HEK293 (cell line): Measurements from ENCODE around the gene METTL26.

Experiments used
- BCL11B ChIP-seq: fragments of 450-650 bp; formaldehyde crosslinking; IDR thresholded peaks from 2 replicates; pipeline ENCODE4 v1.5.1; 2016; ENCODE audit warnings: low read depth, missing biosample characterization, missing genetic modification characterization
- EGR2 ChIP-seq: fragments of 450-650 bp; formaldehyde crosslinking; IDR thresholded peaks from 2 replicates; pipeline ENCODE4 v1.5.1; 2016; ENCODE audit warnings: low read depth, missing biosample characterization, missing genetic modification characterization
- GLI2 ChIP-seq: fragments of 450-650 bp; formaldehyde crosslinking; IDR thresholded peaks from 2 replicates; pipeline ENCODE4; 2017; ENCODE audit warnings: missing biosample characterization, missing genetic modification characterization, low read depth, borderline replicate concordance
- KLF1 ChIP-seq: fragments of 450-650 bp; formaldehyde crosslinking; IDR thresholded peaks from 2 replicates; pipeline ENCODE4 v1.5.1; 2016; ENCODE audit warnings: missing biosample characterization, missing genetic modification characterization
- SP2 ChIP-seq: fragments of 450-650 bp; formaldehyde crosslinking; IDR thresholded peaks from 2 replicates; pipeline ENCODE4 v1.5.1; 2016; ENCODE audit warnings: missing biosample characterization, missing genetic modification characterization
- SP3 ChIP-seq: fragments of 450-650 bp; formaldehyde crosslinking; IDR thresholded peaks from 2 replicates; pipeline ENCODE4 v1.5.1; 2016; ENCODE audit warnings: missing biosample characterization, missing genetic modification characterization
- SP7 ChIP-seq: fragments of 450-650 bp; formaldehyde crosslinking; IDR thresholded peaks from 2 replicates; pipeline ENCODE4 v1.5.1; 2016; ENCODE audit warnings: missing biosample characterization, missing genetic modification characterization
- YY1 ChIP-seq: fragments of 450-650 bp; formaldehyde crosslinking; IDR thresholded peaks from 2 replicates; pipeline ENCODE4 v1.5.1; 2018; ENCODE audit warnings: missing biosample characterization, missing genetic modification characterization
- YY2 ChIP-seq: fragments of 450-650 bp; formaldehyde crosslinking; IDR thresholded peaks from 2 replicates; pipeline ENCODE4 v1.5.1; 2016; ENCODE audit warnings: missing biosample characterization, missing genetic modification characterization
- ZBTB17 ChIP-seq: fragments of 450-650 bp; formaldehyde crosslinking; IDR thresholded peaks from 2 replicates; pipeline ENCODE4 v1.5.1; 2016; ENCODE audit warnings: missing biosample characterization, missing genetic modification characterization
- ZBTB20 ChIP-seq: fragments of 450-650 bp; formaldehyde crosslinking; IDR thresholded peaks from 2 replicates; pipeline ENCODE4 v1.5.1; 2016; ENCODE audit warnings: missing biosample characterization, missing genetic modification characterization
- ZBTB6 ChIP-seq: fragments of 450-650 bp; formaldehyde crosslinking; IDR thresholded peaks from 2 replicates; pipeline ENCODE4 v1.5.1; 2017; ENCODE audit warnings: missing biosample characterization, missing genetic modification characterization
- ZBTB7A ChIP-seq: fragments of 450-650 bp; formaldehyde crosslinking; IDR thresholded peaks from 2 replicates; pipeline ENCODE4 v1.5.1; 2016; ENCODE audit warnings: low read depth, missing biosample characterization, missing genetic modification characterization
- ZEB2 ChIP-seq: fragments of 450-650 bp; formaldehyde crosslinking; IDR thresholded peaks from 2 replicates; pipeline ENCODE4 v1.5.1; 2016; ENCODE audit warnings: missing biosample characterization, missing genetic modification characterization
- ZIC2 ChIP-seq: fragments of 450-650 bp; formaldehyde crosslinking; IDR thresholded peaks from 2 replicates; pipeline ENCODE4 v1.5.1; 2016; ENCODE audit warnings: missing biosample characterization, missing genetic modification characterization
- ZNF148 ChIP-seq: fragments of 450-650 bp; formaldehyde crosslinking; IDR thresholded peaks from 2 replicates; pipeline ENCODE4 v1.5.0; 2017; ENCODE audit warnings: missing biosample characterization, missing genetic modification characterization, borderline replicate concordance
- ZNF19 ChIP-seq: fragments of 450-650 bp; formaldehyde crosslinking; IDR thresholded peaks from 2 replicates; pipeline ENCODE4; 2016; ENCODE audit warnings: missing biosample characterization, missing genetic modification characterization, low read depth
- ZNF221 ChIP-seq: fragments of 450-650 bp; formaldehyde crosslinking; IDR thresholded peaks from 2 replicates; pipeline ENCODE4 v1.5.1; 2017; ENCODE audit warnings: missing biosample characterization, missing genetic modification characterization, borderline replicate concordance
- ZNF266 ChIP-seq: fragments of 450-650 bp; formaldehyde crosslinking; IDR thresholded peaks from 2 replicates; pipeline ENCODE4 v1.5.1; 2016; ENCODE audit warnings: missing biosample characterization, missing genetic modification characterization, low read depth
- ZNF292 ChIP-seq: fragments of 450-650 bp; formaldehyde crosslinking; IDR thresholded peaks from 2 replicates; pipeline ENCODE4 v1.5.1; 2016; ENCODE audit warnings: low read depth, missing biosample characterization, missing genetic modification characterization, borderline replicate concordance
- ZNF324 ChIP-seq: fragments of 450-650 bp; formaldehyde crosslinking; IDR thresholded peaks from 2 replicates; pipeline ENCODE4 v1.5.1; 2016; ENCODE audit warnings: missing biosample characterization, missing genetic modification characterization
- ZNF394 ChIP-seq: fragments of 450-650 bp; formaldehyde crosslinking; IDR thresholded peaks from 2 replicates; pipeline ENCODE4 v1.5.1; 2016; ENCODE audit warnings: missing biosample characterization, missing genetic modification characterization, mild to moderate bottlenecking, moderate library complexity, borderline replicate concordance
- ZNF426 ChIP-seq: fragments of 450-650 bp; formaldehyde crosslinking; IDR thresholded peaks from 2 replicates; pipeline ENCODE4 v1.5.1; 2017; ENCODE audit warnings: missing biosample characterization, missing genetic modification characterization, mild to moderate bottlenecking, inconsistent platforms, moderate library complexity
- ZNF473 ChIP-seq: fragments of 450-650 bp; formaldehyde crosslinking; IDR thresholded peaks from 2 replicates; pipeline ENCODE4 v1.5.1; 2017; ENCODE audit warnings: missing biosample characterization, missing genetic modification characterization
- ZNF48 ChIP-seq: fragments of 450-650 bp; formaldehyde crosslinking; IDR thresholded peaks from 2 replicates; pipeline ENCODE4 v1.5.1; 2016; ENCODE audit warnings: missing biosample characterization, missing genetic modification characterization
- ZNF549 ChIP-seq: fragments of 450-650 bp; IDR thresholded peaks from 2 replicates; pipeline ENCODE4 v1.5.1; 2018; ENCODE audit warnings: missing biosample characterization, missing genetic modification characterization, mild to moderate bottlenecking, inconsistent platforms, moderate library complexity
- ZNF670 ChIP-seq: fragments of 450-650 bp; formaldehyde crosslinking; IDR thresholded peaks from 2 replicates; pipeline ENCODE4 v1.5.1; 2016; ENCODE audit warnings: missing biosample characterization, missing genetic modification characterization, low read depth
- ZNF785 ChIP-seq: fragments of 450-650 bp; formaldehyde crosslinking; IDR thresholded peaks from 2 replicates; pipeline ENCODE4 v1.5.1; 2016; ENCODE audit warnings: missing biosample characterization, missing genetic modification characterization
- ZNF792 ChIP-seq: fragments of 450-650 bp; formaldehyde crosslinking; IDR thresholded peaks from 2 replicates; pipeline ENCODE4 v1.5.1; 2016; ENCODE audit warnings: missing biosample characterization, missing genetic modification characterization
- ZNF837 ChIP-seq: fragments of 450-650 bp; formaldehyde crosslinking; IDR thresholded peaks from 2 replicates; pipeline ENCODE4 v1.5.1; 2016; ENCODE audit warnings: missing biosample characterization, missing genetic modification characterization
- TF ChIP-seq, protein P1 (sequence below): fragments of 450-650 bp; formaldehyde crosslinking; IDR thresholded peaks from 2 replicates; pipeline ENCODE4 v1.5.1; 2016; ENCODE audit warnings: missing biosample characterization, missing genetic modification characterization
- TF ChIP-seq, protein P2 (sequence below): fragments of 450-650 bp; formaldehyde crosslinking; IDR thresholded peaks from 2 replicates; pipeline ENCODE4 v1.5.1; 2016; ENCODE audit warnings: missing biosample characterization, missing genetic modification characterization
- TF ChIP-seq, protein P3 (sequence below): fragments of 450-650 bp; formaldehyde crosslinking; IDR thresholded peaks from 2 replicates; pipeline ENCODE4 v1.5.1; 2016; ENCODE audit warnings: missing biosample characterization, missing genetic modification characterization

The METTL26 gene

DNA sequence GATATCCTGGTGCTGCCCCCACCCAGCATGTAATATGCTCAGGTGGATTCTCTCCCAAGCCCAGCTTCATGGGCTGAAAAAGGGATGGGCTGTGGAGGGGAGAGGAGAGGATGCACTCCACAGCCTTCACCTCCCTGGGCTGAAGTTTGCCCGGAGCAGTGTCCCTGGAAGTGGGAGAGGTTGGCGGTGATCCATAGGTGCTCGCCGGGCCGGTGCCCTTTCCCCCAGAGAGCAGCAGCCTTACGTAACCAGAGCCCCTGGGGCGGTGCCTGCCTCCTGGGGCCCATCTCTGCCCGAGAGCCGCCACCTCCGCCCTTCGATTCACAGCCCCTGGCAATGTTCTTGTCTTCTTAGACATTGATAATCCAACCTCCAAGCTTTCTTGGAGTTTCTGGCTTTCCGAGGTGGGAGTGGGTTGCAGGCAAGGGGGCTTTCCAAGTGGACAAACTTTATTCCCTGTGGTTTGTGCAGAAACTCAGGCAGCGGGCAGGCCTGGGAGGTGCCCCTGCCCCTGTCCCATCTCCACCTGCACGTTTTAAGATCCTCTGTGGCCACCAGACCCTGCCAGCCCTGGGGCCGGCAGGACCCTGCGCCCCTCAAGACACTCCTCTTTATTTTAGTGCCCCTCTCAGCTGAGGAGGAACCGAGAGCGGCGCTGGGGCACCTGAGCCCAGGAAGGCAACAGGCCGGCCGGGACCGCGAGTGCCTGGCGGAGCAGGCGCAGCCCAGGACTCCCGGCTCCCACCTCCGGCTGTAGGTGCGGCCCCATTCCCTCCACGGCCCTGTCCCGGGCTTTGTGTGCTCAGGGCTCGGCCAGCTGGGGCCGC, 10.0 kb upstream of the METTL26 start (continued):
- TF ChIP-seq, protein P1, sequence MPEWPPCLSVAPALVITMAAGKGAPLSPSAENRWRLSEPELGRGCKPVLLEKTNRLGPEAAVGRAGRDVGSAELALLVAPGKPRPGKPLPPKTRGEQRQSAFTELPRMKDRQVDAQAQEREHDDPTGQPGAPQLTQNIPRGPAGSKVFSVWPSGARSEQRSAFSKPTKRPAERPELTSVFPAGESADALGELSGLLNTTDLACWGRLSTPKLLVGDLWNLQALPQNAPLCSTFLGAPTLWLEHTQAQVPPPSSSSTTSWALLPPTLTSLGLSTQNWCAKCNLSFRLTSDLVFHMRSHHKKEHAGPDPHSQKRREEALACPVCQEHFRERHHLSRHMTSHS (tag by site-specific recombination), result no peak
- TF ChIP-seq ZNF48 (tag by site-specific recombination) (no peak), YY1 (tag by site-specific recombination) (no peak), BCL11B (tag by site-specific recombination) (no peak), ZBTB20 (tag by site-specific recombination) (peak; percentile 19; the same call in 1 of the 2 replicates), YY2 (tag by site-specific recombination) (no peak), KLF1 (tag by site-specific recombination) (peak; percentile 79; the same call in 1 of the 2 replicates), ZNF670 (tag by site-specific recombination) (no peak), SP7 (tag by site-specific recombination) (0 out of 2 replicates have a peak, but pooled peaks have one; percentile 19), ZNF549 (tag by site-specific recombination) (no peak), ZNF221 (tag by site-specific recombination) (no peak), ZEB2 (tag by site-specific recombination) (no peak), ZNF785 (no peak), ZNF292 (tag by site-specific recombination) (no peak), ZNF148 (no peak), ZNF394 (tag by site-specific recombination) (no peak), ZIC2 (peak; percentile 68), ZNF266 (no peak), ZBTB6 (no peak), ZNF473 (tag by site-specific recombination) (no peak), ZNF837 (tag by site-specific recombination) (no peak), ZNF792 (tag by site-specific recombination) (no peak), EGR2 (tag by site-specific recombination) (no peak), ZBTB17 (peak; percentile 74), ZBTB7A (tag by site-specific recombination) (no peak), SP3 (tag by site-specific recombination) (no peak), SP2 (tag by site-specific recombination) (0 out of 2 replicates have a peak, but pooled peaks have one; percentile 13), ZNF324 (no peak), GLI2 (tag by site-specific recombination) (no peak), ZNF426 (tag by site-specific recombination) (no peak), ZNF19 (no peak)
- TF ChIP-seq, protein P2, sequence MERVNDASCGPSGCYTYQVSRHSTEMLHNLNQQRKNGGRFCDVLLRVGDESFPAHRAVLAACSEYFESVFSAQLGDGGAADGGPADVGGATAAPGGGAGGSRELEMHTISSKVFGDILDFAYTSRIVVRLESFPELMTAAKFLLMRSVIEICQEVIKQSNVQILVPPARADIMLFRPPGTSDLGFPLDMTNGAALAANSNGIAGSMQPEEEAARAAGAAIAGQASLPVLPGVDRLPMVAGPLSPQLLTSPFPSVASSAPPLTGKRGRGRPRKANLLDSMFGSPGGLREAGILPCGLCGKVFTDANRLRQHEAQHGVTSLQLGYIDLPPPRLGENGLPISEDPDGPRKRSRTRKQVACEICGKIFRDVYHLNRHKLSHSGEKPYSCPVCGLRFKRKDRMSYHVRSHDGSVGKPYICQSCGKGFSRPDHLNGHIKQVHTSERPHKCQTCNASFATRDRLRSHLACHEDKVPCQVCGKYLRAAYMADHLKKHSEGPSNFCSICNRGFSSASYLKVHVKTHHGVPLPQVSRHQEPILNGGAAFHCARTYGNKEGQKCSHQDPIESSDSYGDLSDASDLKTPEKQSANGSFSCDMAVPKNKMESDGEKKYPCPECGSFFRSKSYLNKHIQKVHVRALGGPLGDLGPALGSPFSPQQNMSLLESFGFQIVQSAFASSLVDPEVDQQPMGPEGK (tag by site-specific recombination), result peak; percentile 68; the same call in 1 of the 2 replicates
- TF ChIP-seq, protein P3, sequence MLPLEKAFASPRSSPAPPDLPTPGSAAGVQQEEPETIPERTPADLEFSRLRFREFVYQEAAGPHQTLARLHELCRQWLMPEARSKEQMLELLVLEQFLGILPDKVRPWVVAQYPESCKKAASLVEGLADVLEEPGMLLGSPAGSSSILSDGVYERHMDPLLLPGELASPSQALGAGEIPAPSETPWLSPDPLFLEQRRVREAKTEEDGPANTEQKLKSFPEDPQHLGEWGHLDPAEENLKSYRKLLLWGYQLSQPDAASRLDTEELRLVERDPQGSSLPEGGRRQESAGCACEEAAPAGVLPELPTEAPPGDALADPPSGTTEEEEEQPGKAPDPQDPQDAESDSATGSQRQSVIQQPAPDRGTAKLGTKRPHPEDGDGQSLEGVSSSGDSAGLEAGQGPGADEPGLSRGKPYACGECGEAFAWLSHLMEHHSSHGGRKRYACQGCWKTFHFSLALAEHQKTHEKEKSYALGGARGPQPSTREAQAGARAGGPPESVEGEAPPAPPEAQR, result no peak
